Measurements from ENCODE around the gene KLHL2. TPM values are rescaled to one million over a fixed set of nuclear protein-coding genes. Genes with fewer than 3 reads are reported as not detected.
A peak's percentile ranks its signal among the peaks of the same experiment; 100 is the strongest.

KLHL2 gene
- total and polyA plus RNA-seq, 2 of the 13 experiments (the other 11 are each of a cell fraction or from before 2014, with no cell fraction given): 9.2 to 17.6 TPM

DNA sequence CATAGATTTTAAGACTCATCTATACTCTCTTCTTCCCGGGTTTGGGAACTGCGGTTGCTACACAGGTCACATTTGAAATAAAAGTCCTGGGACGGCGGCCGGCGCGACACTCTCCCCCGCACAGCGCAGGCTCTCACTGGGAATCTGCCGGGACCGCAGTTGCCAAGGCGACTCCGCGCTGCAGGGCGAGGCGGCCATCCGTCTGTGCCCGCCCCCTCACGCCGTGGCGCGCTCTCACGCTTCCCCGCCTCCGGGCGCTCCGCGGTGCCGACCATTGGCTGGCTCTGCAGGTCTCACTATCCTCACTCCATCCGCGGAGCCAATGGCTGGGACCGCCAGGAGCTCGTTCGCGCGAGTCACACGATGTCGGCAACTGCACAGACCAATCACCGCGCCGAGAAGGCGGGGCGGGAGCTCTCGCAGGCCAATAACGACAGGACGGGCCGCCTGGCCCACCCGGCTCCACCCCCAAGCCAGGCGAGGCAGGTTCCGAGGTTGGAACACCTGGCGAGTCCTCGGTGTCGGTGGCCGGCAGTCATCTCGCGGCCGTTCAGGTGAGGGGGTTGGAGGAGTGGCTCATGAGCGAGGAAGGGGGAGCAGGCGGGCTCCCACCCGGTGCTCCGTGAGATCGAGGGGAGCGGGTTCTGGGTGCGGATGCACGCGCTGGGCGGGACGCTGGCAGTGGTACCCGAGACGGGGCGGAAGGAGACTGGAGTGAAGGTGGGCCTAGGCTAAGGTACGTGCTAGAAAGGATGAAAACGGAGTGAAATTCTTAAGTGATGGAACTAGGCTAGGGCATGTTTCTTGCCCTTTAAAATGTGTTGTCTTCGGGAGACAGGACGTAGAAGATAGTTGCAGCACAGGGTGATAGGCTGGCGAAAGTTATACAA is 120.1 kb downstream of the KLHL2 start, which contains the start of gene MSMO1 (continued):
- TF ChIP-seq ZBTB40 (IDR thresholded peaks at IDR 0.05) (no peak), ZBTB40 (CRISPR knock-in tag; IDR thresholded peaks at IDR 0.05) (no peak; the same call in 1 of the 2 replicates), MED8 (CRISPR knock-in tag; IDR thresholded peaks at IDR 0.05; ENCODE audit: insufficient replicate concordance) (peak; percentile 93), PRPF4 (IDR thresholded peaks at IDR 0.05; ENCODE audit: low read depth, low read length, poor library complexity, severe bottlenecking) (no peak), ZNF280D (CRISPR knock-in tag; IDR thresholded peaks at IDR 0.05) (peak; percentile 85), ZBTB20 (CRISPR knock-in tag; IDR thresholded peaks at IDR 0.05; ENCODE audit: borderline replicate concordance, low read depth) (peak; percentile 56; the same call in 1 of the 2 replicates), SMYD3 (CRISPR knock-in tag; IDR thresholded peaks at IDR 0.05) (0 out of 2 replicates have a peak, but pooled peaks have one; percentile 23), ZNF331 (CRISPR knock-in tag; IDR thresholded peaks at IDR 0.05) (peak; percentile 51; the same call in 1 of the 2 replicates), TSC22D2 (CRISPR knock-in tag; IDR thresholded peaks at IDR 0.05; ENCODE audit: borderline replicate concordance) (0 out of 2 replicates have a peak, but pooled peaks have one; percentile 87), SMARCC2 (IDR thresholded peaks at IDR 0.05) (no peak), KDM5B (CRISPR knock-in tag; IDR thresholded peaks at IDR 0.05; ENCODE audit: borderline replicate concordance) (peak; percentile 93; the same call in 1 of the 2 replicates), AGO2 (optimal IDR thresholded peaks at IDR 0.05; ENCODE audit: low read depth, low read length) (peak; percentile 62), ARID3A (IDR thresholded peaks at IDR 0.05; ENCODE audit: low read depth, low read length) (no peak), ZNF841 (CRISPR knock-in tag; IDR thresholded peaks at IDR 0.05; ENCODE audit: borderline replicate concordance) (peak; percentile 59; the same call in 1 of the 2 replicates)
